Activated T-helper 2 cell treated with anti-CD3 and anti-CD28 coated beads, Interferon-gamma antibody, Interleukin-2, Interleukin-4, amounts not matched to agents 10 μg/mL and 5 μg/mL and 100 μg/mL, durations not matched to agents 14 hours and 24 hours and 36 hours (primary cell): ENCODE measurements around the gene SORL1. TPM values are rescaled to one million over a fixed set of nuclear protein-coding genes. Genes with fewer than 3 reads are reported as not detected.
"Not testable (repeated sequence)": the region's sequence is repeated elsewhere in the genome, so short reads cannot be mapped to it uniquely, and the experiment has no call there.

Experiments used
- DNase-seq: peaks from one replicate; pipeline ENCODE4 v3.0.0; 2021; ENCODE audit warnings: low spot score
- H3K27ac Mint-ChIP-seq: one replicate; pipeline ENCODE4 v1.8.0; 2021; ENCODE audit warnings: mixed read lengths
- H3K27me3 Mint-ChIP-seq: one replicate; pipeline ENCODE4 v1.8.0; 2021; ENCODE audit warnings: low read depth, mixed read lengths
- H3K36me3 Mint-ChIP-seq: one replicate; pipeline ENCODE4 v1.8.0; 2021; ENCODE audit warnings: low read depth, mixed read lengths
- H3K4me1 Mint-ChIP-seq: one replicate; pipeline ENCODE4 v1.8.0; 2021; ENCODE audit warnings: low read depth, mixed read lengths
- H3K4me3 Mint-ChIP-seq: one replicate; pipeline ENCODE4 v1.8.0; 2021; ENCODE audit warnings: low read depth, mild to moderate bottlenecking, moderate library complexity, mixed read lengths
- H3K9me3 Mint-ChIP-seq: one replicate; pipeline ENCODE4 v1.8.0; 2021; ENCODE audit warnings: mixed read lengths
- intact Hi-C: fragments of 100-400 bp; cut with micrococcal nuclease; formaldehyde crosslinking; loops from one replicate; pipeline ENCODE4 v1.15.1; 2023
- total RNA-seq: library from RNA; stranded (reverse); gene quantifications from 2 replicates; pipeline ENCODE4 v1.2.3, GENCODE V29; 2022

The SORL1 gene
- total RNA-seq, 1 donor from 2014 or later, result 20.2 TPM

DNA sequence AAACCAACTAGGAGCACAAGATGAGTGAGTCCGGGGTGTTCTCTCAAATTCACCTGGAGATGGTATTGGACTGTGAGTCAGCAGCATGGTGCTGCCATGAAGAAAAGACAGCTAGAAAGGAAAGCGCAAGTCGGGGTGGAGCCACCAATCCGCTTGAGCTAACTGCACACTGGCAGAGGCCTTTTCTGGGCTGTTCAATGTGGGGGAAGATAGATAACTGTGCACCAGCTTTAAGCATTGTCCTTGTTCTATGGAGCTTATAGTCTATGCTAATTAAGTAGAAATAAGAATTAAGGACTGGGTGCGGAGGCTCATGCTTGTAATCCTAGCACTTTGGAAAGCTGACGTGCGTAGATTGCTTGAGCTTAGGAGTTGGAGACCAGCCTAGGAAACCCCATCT, 22.6 kb downstream of the SORL1 start:
- Mint-ChIP-seq H3K27me3 (no peaks in the 10 kb centered on the region), H3K4me3 (no peak overlapping the region), H3K27ac (no peak overlapping the region), H3K4me1 (peaks cover 32% of the 10 kb centered on the region), H3K9me3 (no peaks in the 10 kb centered on the region), H3K36me3 (peaks cover 53% of the 10 kb centered on the region)
- no peak for DNase-seq
- intact Hi-C loops, result no loop called here

DNA sequence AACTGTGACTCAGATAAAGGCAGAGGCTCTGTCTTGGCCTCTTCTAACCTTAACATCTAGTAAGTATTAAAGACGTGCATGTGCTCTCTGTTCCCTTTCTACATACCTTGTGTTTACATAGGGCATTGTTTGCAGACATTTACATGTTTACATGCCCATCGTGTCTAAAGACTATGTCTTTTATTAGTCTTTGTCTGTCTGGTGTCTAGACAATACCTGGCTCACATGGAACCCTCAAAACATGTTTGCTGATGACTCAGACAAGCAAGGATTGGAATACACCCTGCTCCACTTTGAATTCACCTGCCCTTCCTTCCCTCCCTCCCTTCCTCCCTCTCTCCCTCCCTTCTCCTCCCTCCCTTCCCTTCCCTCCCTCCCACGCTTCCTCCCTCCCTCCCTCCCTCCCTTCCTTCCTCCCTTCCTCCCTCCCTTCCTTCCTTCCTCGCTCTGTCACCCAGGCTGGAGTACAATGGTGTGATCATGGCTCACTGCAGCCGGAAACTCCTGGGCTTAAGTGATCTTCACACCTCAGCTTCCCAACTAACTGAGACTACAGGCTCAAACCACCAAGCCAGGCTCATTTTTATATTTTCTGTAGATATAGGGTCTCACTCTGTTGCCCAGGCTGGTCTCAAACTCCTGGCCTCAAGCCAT, 24.4 kb downstream of the SORL1 start:
- H3K27me3 Mint-ChIP-seq, result no peaks in the 10 kb centered on the region
- H3K36me3 Mint-ChIP-seq, result peaks cover 36% of the 10 kb centered on the region
- H3K4me1 Mint-ChIP-seq, result peaks cover 30% of the 10 kb centered on the region
- no peak overlapping the region for H3K27ac Mint-ChIP-seq
- no peaks in the 10 kb centered on the region for H3K9me3 Mint-ChIP-seq
- DNase-seq, result no peak
- intact Hi-C loops, result no loop called here
- no peak overlapping the region for H3K4me3 Mint-ChIP-seq

DNA sequence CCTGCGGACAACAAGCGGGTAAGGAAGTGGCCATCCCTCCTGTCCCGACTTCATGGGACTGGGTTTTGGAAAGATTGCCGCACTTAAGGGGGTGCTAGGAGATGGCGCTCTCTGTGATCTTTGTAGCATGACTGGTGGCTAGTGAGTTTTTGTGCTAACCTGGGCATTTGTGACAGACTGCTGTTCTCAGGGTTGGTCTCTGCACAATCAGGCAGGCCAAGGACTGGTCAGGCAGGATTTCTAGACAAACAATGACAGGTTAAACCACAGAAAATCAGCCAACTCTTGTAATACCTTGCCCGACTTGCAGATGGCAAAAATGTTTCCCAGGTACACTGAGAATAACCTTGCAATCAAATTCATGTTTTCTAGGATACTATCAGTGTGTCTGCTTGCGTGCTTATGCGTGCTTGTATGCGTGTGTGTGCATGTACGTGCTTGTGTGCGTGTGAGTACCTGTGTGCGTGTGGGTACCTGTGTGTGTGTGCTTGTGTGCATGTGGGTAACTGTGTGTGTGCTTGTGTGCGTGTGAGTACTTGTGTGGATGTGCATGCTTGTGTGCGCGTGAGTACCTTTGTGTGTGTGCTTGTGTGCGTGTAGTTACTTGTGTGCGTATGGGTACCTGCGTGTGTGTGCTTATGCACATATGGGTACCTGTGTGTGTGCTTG, 26.2 kb downstream of the SORL1 start:
- peaks cover 19% of the 10 kb centered on the region for H3K36me3 Mint-ChIP-seq
- H3K27ac Mint-ChIP-seq, result no peak overlapping the region
- no peak for DNase-seq
- H3K27me3 Mint-ChIP-seq, result no peaks in the 10 kb centered on the region
- H3K4me3 Mint-ChIP-seq, result no peak overlapping the region
- peaks cover 30% of the 10 kb centered on the region for H3K4me1 Mint-ChIP-seq
- no peaks in the 10 kb centered on the region for H3K9me3 Mint-ChIP-seq
- intact Hi-C loops, result no loop called here

DNA sequence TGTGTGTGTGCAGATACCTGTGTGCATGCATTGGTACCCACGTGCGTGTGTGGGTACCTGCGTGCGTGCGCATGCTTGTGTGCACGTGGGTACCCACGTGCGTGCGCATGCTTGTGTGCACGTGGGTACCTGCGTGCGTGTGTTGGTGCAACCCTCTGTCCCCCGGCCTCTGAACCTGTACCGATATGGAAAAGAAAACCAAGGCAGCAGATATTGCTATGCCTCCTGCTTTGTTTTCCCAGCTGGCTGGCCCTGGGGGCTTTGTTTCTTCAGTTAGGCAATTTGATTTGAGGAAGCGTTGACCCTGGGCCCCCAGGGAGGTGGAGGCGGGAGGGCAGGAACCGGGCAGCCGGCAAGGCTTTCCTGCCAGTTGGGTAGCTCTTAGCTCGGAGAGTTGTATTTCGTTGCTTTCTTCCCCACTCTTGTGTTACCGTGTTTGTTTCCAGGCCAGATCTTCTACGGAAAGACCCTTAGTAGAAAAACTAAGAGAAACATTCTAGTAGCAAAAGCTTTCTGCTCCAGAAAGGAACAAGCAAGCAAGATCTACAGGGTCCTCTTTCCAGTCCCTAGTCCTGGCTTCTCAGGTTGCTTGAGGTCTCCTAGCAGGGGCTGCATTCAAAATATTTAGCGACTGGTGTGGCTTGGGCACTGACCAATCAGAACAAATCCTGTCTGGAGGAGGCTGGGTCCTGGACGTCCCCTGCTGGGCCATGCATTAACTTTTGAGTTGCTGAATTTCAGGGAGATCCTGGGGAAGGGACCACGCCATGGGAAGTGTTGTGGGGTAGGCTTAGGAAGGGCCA, 27.0 kb downstream of the SORL1 start:
- Mint-ChIP-seq H3K4me1 (peaks cover 37% of the 10 kb centered on the region), H3K27ac (no peak overlapping the region), H3K27me3 (no peaks in the 10 kb centered on the region), H3K4me3 (no peak overlapping the region), H3K36me3 (peaks cover 24% of the 10 kb centered on the region), H3K9me3 (no peaks in the 10 kb centered on the region)
- no peak for DNase-seq
- intact Hi-C loops, result no loop called here

DNA sequence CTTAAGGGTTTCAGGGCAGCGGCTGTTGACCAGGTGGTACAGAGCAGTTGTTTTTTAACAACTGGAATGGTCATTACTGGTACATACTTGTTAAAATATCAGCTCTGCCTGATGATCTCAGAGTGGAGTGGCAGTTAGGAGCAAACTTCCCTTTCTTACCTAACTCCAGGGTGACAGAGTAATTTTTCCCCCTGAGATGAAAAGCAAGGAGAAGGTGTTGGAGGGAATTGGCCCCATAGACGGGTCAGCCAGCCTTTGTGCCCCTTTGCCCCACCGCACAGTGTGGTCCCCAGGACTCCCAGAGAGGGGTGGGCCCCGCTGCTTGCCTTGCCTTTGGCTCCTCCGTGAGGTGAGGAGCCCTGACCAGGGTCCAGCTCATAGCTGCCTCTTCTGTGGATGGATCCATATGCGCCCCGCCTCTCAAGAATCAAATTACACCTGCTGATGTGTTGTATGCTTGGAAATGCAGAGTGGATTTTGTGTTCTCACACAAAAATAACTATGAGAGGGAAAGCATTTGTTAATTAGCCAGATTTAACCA, 27.7 kb downstream of the SORL1 start:
- Mint-ChIP-seq H3K27ac (no peak overlapping the region), H3K36me3 (peaks cover 29% of the 10 kb centered on the region), H3K4me3 (no peak overlapping the region), H3K9me3 (no peaks in the 10 kb centered on the region), H3K27me3 (no peaks in the 10 kb centered on the region), H3K4me1 (peaks cover 41% of the 10 kb centered on the region)
- DNase-seq, result no peak
- intact Hi-C loops, result loop anchor here (5.0 kb wide), 1 partner anchor 58 kb away; no protein-coding TSS in a partner anchor

DNA sequence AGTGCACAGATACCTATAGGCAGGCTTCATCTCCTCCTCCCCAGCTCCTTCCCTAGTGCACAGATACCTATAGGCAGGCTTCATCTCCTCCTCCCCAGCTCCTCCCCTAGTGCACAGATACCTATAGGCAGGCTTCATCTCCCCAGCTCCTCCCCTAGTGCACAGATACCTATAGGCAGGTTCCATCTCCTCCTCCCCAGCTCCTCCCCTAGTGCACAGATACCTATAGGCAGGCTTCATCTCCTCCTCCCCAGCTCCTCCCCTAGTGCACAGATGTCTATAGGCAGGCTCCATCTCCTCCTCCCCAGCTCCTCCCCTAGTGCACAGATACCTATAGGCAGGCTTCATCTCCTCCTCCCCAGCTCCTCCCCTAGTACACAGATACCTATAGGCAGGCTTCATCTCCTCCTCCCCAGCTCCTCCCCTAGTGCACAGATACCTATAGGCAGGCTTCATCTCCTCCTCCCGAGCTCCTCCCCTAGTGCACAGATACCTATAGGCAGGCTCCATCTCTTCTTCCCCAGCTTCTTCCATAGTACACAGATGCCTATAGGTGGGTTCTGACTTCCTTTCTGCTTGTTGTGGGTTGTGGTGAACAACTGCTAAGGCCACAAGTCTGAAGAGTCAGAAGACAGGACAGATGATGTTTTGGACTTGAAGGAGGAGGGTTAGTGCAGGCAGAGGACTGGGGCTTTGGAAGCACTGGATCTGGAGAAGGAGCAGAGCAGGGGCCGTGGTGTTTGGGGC, 29.5 kb downstream of the SORL1 start:
- Mint-ChIP-seq H3K36me3 (peaks cover 34% of the 10 kb centered on the region), H3K4me3 (peak overlapping the region; percentile 71), H3K27ac (peak overlapping the region; percentile 92), H3K4me1 (peaks cover 33% of the 10 kb centered on the region)
- H3K27me3 Mint-ChIP-seq, H3K9me3 Mint-ChIP-seq: not testable (repeated sequence)
- DNase-seq, result peak; percentile 76
- intact Hi-C loops, result loop anchor here (1.0 to 5.0 kb wide), 5 partner anchors 13 to 56 kb away; no protein-coding TSS in a partner anchor

DNA sequence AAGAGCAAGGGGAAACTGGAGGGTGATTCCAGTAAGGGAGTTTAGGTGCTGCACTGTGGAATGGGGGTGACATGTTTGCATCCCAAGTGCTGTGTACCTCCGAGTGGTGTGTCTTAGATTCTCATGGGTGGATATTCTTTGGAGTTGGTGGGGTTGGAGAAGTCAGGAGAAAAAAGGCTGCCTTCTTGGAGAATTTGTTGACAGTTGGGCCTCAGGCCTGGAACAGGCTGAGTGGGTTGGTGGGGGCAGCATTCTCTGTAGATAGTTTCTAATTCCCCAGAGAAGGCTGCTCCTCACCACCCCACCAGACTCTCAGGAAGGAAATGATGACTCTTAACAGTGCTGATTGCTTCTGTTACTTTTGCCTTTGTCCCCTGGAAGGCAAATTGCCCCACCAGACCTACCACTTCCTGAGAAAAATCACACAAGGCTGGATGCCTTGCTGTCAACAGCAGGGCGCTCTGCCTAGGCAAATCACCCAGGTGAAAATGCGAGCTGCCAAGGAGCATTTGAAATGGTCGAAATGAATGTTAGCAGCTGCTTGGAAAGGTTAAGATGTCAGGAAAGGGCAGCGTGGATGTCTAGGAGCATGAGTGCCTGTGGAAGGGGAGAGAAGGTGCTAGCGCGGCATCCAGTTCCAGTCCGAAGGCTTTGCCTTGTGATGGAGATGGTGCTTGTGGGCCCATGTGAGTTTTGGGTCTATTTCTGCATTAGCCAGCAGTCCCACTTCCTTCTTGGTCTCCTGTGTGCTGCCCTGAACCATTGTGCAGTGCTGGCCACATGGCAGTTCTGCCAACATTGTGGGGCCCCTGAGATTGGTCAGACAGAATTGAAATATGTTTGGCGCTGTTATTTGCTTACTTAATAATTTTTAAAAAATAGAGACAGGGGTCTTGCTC, 30.4 kb downstream of the SORL1 start:
- intact Hi-C loops, result loop anchor here (1.0 to 5.0 kb wide), 5 partner anchors 12 to 55 kb away; no protein-coding TSS in a partner anchor
- peaks cover 33% of the 10 kb centered on the region for H3K4me1 Mint-ChIP-seq

DNA sequence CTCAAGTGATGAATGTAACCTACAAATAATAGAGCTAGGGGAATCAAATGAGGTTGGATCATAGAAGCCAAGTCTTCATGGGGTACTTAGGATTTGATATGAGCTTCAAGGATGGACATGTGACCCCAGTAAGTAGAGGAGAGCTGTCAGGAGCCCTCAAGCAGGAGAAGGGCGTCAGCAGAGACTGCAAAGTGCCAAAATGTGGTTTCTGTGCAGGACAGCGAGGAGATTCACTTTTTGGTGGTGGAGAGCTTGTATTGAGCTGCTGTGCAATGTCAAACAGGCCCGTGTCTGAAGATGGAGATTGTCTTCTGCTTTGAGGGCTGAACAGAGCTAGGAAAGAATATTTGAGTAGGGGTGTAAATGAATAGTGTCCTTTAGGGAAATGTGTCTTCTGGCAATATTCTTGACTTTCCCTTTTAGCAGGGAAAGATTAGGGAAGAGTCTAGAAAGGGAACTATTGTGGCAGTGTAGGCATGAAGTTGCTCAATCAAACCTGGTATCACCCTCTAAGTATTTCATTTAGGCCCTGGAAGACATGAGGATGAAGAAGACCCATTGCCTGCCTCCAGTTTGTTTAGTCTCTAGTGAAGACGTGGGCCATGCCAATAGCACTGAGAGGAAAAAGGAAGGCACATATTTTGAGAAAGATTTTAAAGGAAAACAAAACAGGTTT, 31.8 kb downstream of the SORL1 start:
- peaks cover 34% of the 10 kb centered on the region for H3K4me1 Mint-ChIP-seq

More for the DNA sequence above, 30.4 kb downstream of the SORL1 start:
- peak; percentile 52 for DNase-seq
- H3K27me3 Mint-ChIP-seq, result no peaks in the 10 kb centered on the region
- peak overlapping the region; percentile 92 for H3K27ac Mint-ChIP-seq
- peak overlapping the region; percentile 71 for H3K4me3 Mint-ChIP-seq
- H3K9me3 Mint-ChIP-seq, result no peaks in the 10 kb centered on the region
- peaks cover 38% of the 10 kb centered on the region for H3K36me3 Mint-ChIP-seq

DNA sequence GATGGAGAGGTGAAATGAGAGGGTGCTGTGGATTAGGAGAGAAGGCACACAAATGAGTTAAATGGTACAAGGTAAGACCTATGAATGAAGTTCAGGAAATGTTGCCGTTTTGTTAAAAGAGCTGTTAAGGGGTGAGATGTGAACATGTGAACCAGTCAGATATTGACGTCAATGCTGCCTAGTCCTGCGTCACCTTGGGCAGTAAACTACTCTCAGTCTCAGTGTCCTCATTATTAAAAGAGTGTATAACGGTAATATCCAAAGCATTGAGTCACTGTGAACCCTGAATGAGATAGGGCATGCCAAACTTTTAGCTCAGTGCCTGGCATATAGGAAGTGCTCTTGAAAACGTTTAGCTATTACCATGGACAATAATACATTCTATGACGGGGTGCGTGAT, 33.1 kb downstream of the SORL1 start:
- Mint-ChIP-seq H3K9me3 (no peaks in the 10 kb centered on the region), H3K27ac (no peak overlapping the region), H3K36me3 (peaks cover 50% of the 10 kb centered on the region), H3K4me3 (no peak overlapping the region), H3K27me3 (no peaks in the 10 kb centered on the region), H3K4me1 (peaks cover 39% of the 10 kb centered on the region)
- intact Hi-C loops, result no loop called here
- DNase-seq, result no peak

More for the DNA sequence above, 31.8 kb downstream of the SORL1 start:
- intact Hi-C loops, result loop anchor here (5.0 kb wide), 1 partner anchor 53 kb away; no protein-coding TSS in a partner anchor
- Mint-ChIP-seq H3K4me3 (no peak overlapping the region), H3K36me3 (peaks cover 41% of the 10 kb centered on the region), H3K27me3 (no peaks in the 10 kb centered on the region), H3K27ac (no peak overlapping the region), H3K9me3 (no peaks in the 10 kb centered on the region)
- DNase-seq, result no peak

DNA sequence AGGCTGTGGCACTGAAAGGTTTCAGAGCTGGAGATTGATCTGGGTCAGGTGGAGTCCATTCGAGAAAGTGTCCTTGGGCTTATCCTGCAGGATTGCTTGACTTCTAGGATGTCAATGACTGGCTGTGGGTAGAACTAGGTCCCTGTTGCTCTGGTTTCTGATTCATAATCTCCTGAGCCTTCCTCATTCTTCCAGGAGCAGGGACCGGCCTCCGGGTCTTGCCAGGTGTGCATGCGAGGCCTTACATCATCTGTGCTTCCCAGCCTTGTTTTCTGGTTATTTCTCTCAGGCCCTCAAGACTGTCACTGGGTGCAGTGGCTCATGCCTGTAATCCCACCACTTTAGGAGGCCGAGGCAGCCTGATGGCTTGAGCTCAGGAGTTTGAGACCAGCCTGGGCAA, 33.9 kb downstream of the SORL1 start:
- peaks cover 56% of the 10 kb centered on the region for H3K36me3 Mint-ChIP-seq
- DNase-seq, result no peak
- no peaks in the 10 kb centered on the region for H3K27me3 Mint-ChIP-seq
- H3K4me1 Mint-ChIP-seq, result peaks cover 37% of the 10 kb centered on the region
- peak overlapping the region; percentile 10 for H3K27ac Mint-ChIP-seq
- no peak overlapping the region for H3K4me3 Mint-ChIP-seq
- H3K9me3 Mint-ChIP-seq, result no peaks in the 10 kb centered on the region
- intact Hi-C loops, result no loop called here

DNA sequence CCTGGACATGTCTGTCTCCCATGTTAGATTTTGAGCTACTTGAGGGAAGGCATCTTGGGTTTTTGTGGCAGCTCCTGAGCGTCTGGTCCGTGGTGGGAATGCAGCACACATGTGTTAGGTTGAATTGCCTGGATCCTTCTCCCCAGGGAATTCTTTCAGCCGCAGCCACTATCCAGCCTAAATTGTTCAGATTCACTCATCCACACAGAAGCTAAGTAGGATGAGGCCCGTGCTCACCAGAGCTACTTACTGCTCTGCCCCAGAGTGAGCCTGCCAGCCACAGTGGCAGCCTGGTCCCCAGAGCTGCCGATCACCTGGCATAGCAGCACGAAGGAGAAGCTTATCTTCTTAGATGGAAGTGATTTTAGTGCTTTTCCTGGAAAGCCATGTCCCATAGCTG, 35.1 kb downstream of the SORL1 start:
- Mint-ChIP-seq H3K27ac (no peak overlapping the region), H3K4me1 (peaks cover 38% of the 10 kb centered on the region), H3K9me3 (no peaks in the 10 kb centered on the region), H3K27me3 (no peaks in the 10 kb centered on the region), H3K4me3 (no peak overlapping the region), H3K36me3 (peaks cover 65% of the 10 kb centered on the region)
- intact Hi-C loops, result no loop called here
- DNase-seq, result no peak
